Right lobe of liver (tissue), 6 donors: ENCODE data around the gene SYNGR1. TPM values are rescaled to one million over a fixed set of nuclear protein-coding genes. Genes with fewer than 3 reads are reported as not detected.

Experiments
- ATAC-seq, 4 donors: fragments of 200-7000 bp; cut with Tn5 transposase; one replicate each; pipeline ENCODE4 v1.9.1; 2020; ENCODE audit warnings: mild to moderate bottlenecking in 4 of 4, moderate library complexity in 4 of 4
- DNase-seq, 3 donors: peaks; one replicate each; pipeline ENCODE4 v3.0.0-alpha.2; 2020
- H3K27ac ChIP-seq, 3 donors: fragments of 200-600 bp; one replicate each; pipeline ENCODE4 v1.8.0; 2022
- H3K27me3 ChIP-seq, 2 donors: fragments of 200-600 bp; one replicate each; pipeline ENCODE4 v1.8.0; 2022
- H3K36me3 ChIP-seq, 4 donors: fragments of 200-600 bp; sonication (generic) in 1 of 4; one replicate each; pipeline versions ENCODE4 v1.5.1 to v1.8.0; 2017 to 2022; ENCODE audit warnings: control low read depth in 1 of 4
- H3K4me1 ChIP-seq, 4 donors: fragments of 200-600 bp; sonication (generic) in 1 of 4; one replicate each; pipeline versions ENCODE4 v1.5.1 to v1.8.0; 2017 to 2022; ENCODE audit warnings: control low read depth in 1 of 4
- H3K4me3 ChIP-seq, 3 donors: fragments of 200-600 bp; one replicate each; pipeline ENCODE4 v1.8.0; 2022
- H3K9me3 ChIP-seq, 4 donors: fragments of 200-600 bp; sonication (generic) in 1 of 4; one replicate each; pipeline versions ENCODE4 v1.5.1 to v1.8.0; 2017 to 2022; ENCODE audit warnings: control low read depth in 1 of 4
- CTCF ChIP-seq, 4 donors: fragments of 200-600 bp in 3 of 4; fragments of 450-650 bp in 1 of 4; IDR thresholded peaks; one replicate each; pipeline versions ENCODE4 v1.5.1 to v1.8.0; 2016 to 2022; ENCODE audit warnings: antibody characterized with exemption in 4 of 4, mild to moderate bottlenecking in 2 of 4
- POLR2A ChIP-seq: fragments of 450-650 bp; IDR thresholded peaks from one replicate; pipeline ENCODE4 v1.6.1; 2017; ENCODE audit warnings: antibody characterized with exemption, mild to moderate bottlenecking
- WGBS: methylation state at CpG from one replicate; pipeline ENCODE4 v1.1.6; 2018; ENCODE audit warnings: low coverage, low lambda C conversion rate; ENCODE audit not compliant: insufficient coverage; ENCODE audit errors: missing lambda C conversion rate; 5-methylcytosine and 5-hydroxymethylcytosine counted together
- intact Hi-C, 2 donors: fragments of 100-400 bp; cut with DNase I; formaldehyde crosslinking; loops; one replicate each; pipeline versions ENCODE4 v1.11.2 to v1.14.1; 2022
- total RNA-seq, 6 experiments: library from RNA; depleted of rRNA in 2 of 6; stranded (reverse); fragments of >200 nt in 2 of 6; fragmentation: NEBNext Ultra II Directional in 3 of 6; extraction: Animal tissue kit (Norgen Biotek cat#: 25700) in 3 of 6; gene quantifications; one replicate each; pipeline versions ENCODE4 v1.1.0 to v1.2.4, GENCODE V29; 2016 to 2023
- donor health status: DM: no; HTN: yes; CAD: no.
- donor health status: DM: no; HTN: no; CAD: no.
- donor health status: DM: no; HTN: no; CAD: no.
- donor health status: DM: no; HTN: yes; CAD: no.
- donor health status: DM: no; HTN: yes; CAD: no.

SYNGR1 gene
- total RNA-seq, 6 experiments from 2014 or later: 0.74 to 3.2 (median 2.2) TPM

GRCh38 chr22:39419911-39420310, 70.1 kb downstream of the SYNGR1 start:
- DNase-seq: peak in 1 of 3 donors; percentile 16
- no peak for ATAC-seq
- WGBS: 100% methylated on average over 1 of the region's 5 CpGs

GRCh38 chr22:39421691-39422090, 71.9 kb downstream of the SYNGR1 start:
- Histone ChIP-seq H3K27me3 (no peaks in the 10 kb centered on the region), H3K9me3 (no peaks in the 10 kb centered on the region), H3K4me1 (no peaks in the 10 kb centered on the region), H3K36me3 (peaks cover 0 to 63% (median 14%) of the 10 kb centered on the region in 4 donors), H3K4me3 (no peak overlapping the region), H3K27ac (no peak overlapping the region)
- intact Hi-C loops: no loop called here
- TF ChIP-seq POLR2A (no peak), CTCF (IDR thresholded peaks at IDR 0.05) (no peak)
- DNase-seq: peak in 1 of 3 donors; percentile 27
- WGBS: 90% methylated on average over 9 of the region's 11 CpGs
- ATAC-seq: no peak

More at GRCh38 chr22:39419911-39420310, 70.1 kb downstream of the SYNGR1 start:
- no peak overlapping the region for H3K27ac ChIP-seq
- H3K9me3 ChIP-seq: no peaks in the 10 kb centered on the region
- H3K4me1 ChIP-seq: peaks cover 0 to 11% (median 1%) of the 10 kb centered on the region in 4 donors
- peaks cover 0 to 66% (median 15%) of the 10 kb centered on the region in 4 donors for H3K36me3 ChIP-seq
- H3K4me3 ChIP-seq: no peak overlapping the region
- no peaks in the 10 kb centered on the region for H3K27me3 ChIP-seq
- intact Hi-C loops: no loop called here
- TF ChIP-seq POLR2A (no peak), CTCF (IDR thresholded peaks at IDR 0.05) (no peak)

GRCh38 chr22:39422101-39422500, 72.3 kb downstream of the SYNGR1 start:
- DNase-seq: peak in 1 of 3 donors; percentile 10
- 80% methylated on average over 4 of the region's 7 CpGs for WGBS
- H3K27ac ChIP-seq: no peak overlapping the region
- no peaks in the 10 kb centered on the region for H3K9me3 ChIP-seq
- no peaks in the 10 kb centered on the region for H3K27me3 ChIP-seq
- H3K4me3 ChIP-seq: no peak overlapping the region
- H3K36me3 ChIP-seq: peaks cover 0 to 63% (median 17%) of the 10 kb centered on the region in 4 donors
- intact Hi-C loops: no loop called here
- no peak for TF ChIP-seq POLR2A
- TF ChIP-seq CTCF (IDR thresholded peaks at IDR 0.05): no peak
- ATAC-seq: no peak
- H3K4me1 ChIP-seq: no peaks in the 10 kb centered on the region

- no peak for DNase-seq
- H3K27ac ChIP-seq: no peak overlapping the region
- intact Hi-C loops: no loop called here
- 84% methylated on average over 2 of the region's 6 CpGs for whole genome bisulfite sequencing
- peaks cover 0 to 64% (median 19%) of the 10 kb centered on the region in 4 donors for H3K36me3 ChIP-seq
- ATAC-seq: no peak
- no peaks in the 10 kb centered on the region for H3K9me3 ChIP-seq
- TF ChIP-seq POLR2A (no peak), CTCF (IDR thresholded peaks at IDR 0.05) (no peak)
- H3K4me1 ChIP-seq: no peaks in the 10 kb centered on the region
- no peaks in the 10 kb centered on the region for H3K27me3 ChIP-seq
- no peak overlapping the region for H3K4me3 ChIP-seq
Observed at GRCh38 chr22:39422721-39423120, 72.9 kb downstream of the SYNGR1 start.

GRCh38 chr22:39423976-39424375, 74.2 kb downstream of the SYNGR1 start:
- peaks cover 0 to 65% (median 20%) of the 10 kb centered on the region in 4 donors for H3K36me3 ChIP-seq
- WGBS: 92% methylated on average over 3 of the region's 3 CpGs

More at GRCh38 chr22:39423976-39424375, 74.2 kb downstream of the SYNGR1 start:
- DNase-seq (no peak), ATAC-seq (no peak)
- Histone ChIP-seq H3K27ac (no peak overlapping the region), H3K4me3 (no peak overlapping the region), H3K4me1 (no peaks in the 10 kb centered on the region), H3K27me3 (no peaks in the 10 kb centered on the region), H3K9me3 (no peaks in the 10 kb centered on the region)
- intact Hi-C loops: no loop called here
- TF ChIP-seq CTCF (IDR thresholded peaks at IDR 0.05) (no peak), POLR2A (no peak)
